ENCODE results near the gene PPFIBP2.
"Not testable (repeated sequence)": the region's sequence is repeated elsewhere in the genome, so short reads cannot be mapped to it uniquely, and the experiment has no call there.

PPFIBP2 gene

DNA sequence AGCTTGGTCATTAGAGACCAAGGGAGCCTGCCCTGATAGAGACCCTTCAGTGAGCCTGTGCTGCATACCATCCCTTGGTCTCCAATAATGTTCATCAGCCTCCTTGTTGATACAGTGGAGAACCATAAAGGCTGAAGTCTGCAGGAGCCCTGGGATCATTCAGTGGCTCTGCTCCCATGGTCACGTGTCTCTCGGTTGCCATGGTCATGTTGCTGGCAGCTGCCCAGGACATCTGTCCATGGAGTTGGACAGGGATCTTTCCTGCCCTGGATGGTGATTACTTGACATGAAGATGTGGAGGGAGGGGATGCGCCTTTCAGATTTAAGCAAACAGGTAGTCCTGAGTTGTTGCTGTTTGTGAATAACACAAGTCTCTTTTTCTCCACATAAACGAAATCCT lies 121.3 kb downstream of the PPFIBP2 start:
- DNase-seq (ENCODE audit: low read depth, low spot score) = no peak

DNA sequence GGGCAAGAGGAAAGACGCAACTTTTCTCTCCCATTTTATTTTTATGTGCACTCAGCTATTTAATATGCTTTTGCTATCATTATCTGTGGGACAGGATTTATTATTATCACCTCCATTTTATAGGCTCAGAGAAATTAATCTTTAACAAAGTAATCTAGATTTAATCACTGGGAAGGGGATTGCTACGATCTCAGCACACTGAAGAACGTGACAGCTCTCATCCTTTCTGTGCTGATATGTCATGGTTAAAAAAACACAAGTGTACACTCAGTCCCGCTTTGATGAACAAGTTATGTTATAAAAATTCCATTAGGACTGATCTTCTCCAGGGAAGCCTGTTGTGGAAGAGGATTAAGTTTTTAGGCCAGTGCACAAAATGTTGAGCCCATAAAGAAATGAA lies 121.9 kb downstream of the PPFIBP2 start:
- DNase-seq (ENCODE audit: low read depth, low spot score) = no peak

DNA sequence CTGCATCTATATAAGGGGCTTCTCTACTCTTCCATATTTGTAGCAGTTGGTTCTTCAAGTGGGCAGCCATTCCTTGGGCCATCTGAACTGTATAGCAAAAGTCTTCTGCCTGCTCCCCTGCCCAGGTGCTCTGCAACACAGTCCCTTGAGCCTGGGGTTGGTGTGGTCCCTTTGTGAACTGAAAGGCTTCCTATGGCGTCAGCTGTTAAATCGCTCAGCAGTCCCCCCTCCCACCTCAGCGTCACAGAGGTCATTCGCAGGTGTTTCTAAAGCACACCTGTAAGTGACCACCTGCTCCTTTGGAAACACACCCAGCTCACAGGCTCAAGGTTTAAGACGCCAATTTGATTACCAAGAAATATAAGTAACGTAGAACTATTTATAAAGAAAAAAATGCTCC lies 122.6 kb downstream of the PPFIBP2 start:
- DNase-seq (ENCODE audit: low read depth, low spot score) = no peak

DNA sequence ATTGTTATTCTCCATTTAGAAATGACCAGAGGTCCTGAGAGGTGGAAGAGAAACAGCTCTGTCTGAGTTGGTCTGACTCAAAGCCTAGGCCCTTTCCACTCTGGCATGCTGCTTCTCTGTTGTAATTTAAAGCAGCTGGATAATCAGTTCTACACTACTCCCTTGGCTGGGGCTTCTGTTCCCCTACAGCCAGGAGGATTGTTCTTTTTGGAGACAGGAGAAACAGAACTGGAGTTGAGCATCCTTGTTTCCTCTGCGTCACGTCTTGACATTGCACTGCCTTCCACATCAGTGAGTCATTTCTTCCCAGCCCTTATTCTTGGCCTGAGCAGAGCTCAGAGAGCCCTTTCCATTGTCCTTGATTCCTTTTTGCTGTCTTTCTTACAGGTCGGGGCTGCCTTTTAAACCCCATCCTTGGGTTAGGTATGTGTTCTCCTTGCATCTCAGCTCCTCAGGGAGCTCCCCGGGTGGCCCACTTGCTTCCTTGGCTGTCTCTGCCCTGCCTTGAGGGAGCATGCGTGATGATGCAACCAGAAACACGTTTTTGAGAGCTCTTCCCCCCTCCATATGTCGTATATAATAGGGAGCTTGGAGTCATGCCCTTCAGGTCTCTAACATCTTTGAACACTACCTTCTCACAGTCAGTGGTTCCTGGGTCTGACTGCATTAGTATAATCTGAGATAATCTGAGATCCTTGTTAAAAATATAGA lies 123.8 kb downstream of the PPFIBP2 start:
- no peak for DNase-seq (ENCODE audit: low read depth, low spot score)

DNA sequence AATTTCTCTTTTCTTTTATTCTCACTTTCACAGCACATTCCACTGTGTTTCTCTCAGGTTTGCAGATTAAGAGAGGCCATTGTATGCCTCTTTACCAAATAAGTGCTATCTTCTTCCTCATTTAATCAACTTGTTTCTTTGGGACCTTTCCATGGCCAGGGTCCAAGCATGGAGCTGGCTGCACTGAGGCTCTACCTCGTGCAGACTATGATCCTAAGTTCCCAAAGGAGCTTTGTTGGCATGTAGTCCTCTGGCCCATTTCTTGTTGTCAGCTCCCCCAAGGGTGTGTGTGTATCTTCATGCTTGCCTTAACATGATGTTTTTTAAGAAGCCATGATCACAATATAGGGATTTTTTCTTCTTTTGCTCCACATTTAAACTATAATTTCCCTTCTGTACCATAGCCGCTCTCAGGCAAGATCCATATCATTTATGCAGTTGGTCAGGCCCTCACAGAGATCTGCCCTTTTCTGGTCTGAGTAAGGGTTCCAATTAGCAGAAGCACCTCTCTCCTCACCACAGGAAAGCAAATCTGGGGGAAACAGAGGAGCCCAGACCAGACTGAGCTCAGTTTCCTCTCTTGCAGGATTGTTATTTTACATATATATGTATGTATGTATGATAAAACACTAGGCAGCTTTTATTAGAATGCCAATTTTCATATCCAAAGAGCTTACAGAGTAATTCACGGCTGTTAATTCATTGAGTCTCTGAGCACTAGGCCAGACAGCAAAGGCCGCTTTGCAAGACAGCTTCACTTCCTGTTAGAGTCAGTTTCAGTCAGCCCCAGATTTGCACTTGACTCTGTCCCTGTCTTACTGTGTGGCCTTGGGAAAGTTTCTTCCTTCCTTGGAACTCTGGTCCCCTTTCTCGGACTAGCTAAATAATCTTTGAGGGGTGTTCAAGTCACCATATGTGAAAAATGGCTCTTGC lies 125.2 kb downstream of the PPFIBP2 start:
- no peak for DNase-seq (ENCODE audit: low read depth, low spot score)

DNA sequence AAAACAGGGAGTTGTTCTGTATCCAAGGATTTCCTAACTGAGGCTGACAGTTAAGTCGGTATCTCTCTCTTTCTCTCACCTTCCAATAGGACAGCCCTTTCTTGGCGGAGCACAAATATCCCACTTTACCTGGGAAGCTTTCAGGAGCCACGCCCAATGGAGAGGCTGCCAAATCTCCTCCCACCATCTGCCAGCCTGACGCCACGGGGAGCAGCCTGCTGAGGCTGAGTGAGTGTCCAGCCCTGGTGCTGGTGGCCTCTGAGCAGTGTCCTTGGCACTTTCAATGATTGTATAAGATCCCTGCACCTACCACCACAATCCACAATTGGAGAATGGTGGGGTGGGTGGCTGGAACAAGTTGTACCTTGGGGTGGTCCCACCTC lies 125.8 kb downstream of the PPFIBP2 start:
- DNase-seq (ENCODE audit: low read depth, low spot score) = no peak

DNA sequence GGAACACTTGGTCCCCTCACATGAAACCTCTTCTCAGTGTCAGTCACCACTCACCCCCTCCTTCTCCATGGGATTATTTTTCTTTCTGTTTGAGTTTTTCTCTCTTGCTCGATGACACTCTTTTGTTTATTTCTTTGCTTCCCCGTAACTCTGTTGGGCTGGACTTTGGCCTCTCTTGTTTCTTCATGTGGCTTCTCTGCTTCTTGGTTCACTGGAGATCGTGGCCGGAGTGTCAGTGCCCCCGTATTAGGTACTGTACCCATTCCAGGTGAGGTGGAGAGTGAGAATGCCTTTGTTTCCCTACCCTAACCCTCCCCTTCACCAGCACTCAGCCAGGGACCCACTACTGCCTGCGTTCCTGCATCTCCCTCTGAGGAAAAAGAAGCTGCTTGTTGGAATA lies 127.0 kb downstream of the PPFIBP2 start:
- DNase-seq (ENCODE audit: low read depth, low spot score) = no peak

DNA sequence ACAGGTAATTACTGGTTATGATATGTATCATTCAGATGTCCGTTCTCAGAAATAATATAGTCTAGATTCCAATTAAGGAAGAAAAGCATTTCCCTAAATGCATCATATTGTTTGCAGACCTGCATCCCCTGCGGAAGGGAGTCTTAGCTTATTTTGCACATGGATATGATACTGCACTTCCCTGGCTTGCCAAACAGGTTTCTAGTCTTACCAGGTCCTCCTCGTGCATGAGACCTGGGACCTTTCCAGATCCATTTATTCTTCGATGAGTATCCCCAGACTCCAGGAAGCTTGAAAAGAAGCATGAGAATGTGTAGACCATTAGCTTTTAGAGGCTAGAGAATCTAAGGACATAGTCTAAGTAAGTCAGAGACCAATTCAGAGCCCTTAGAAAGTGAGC lies 128.9 kb downstream of the PPFIBP2 start:
- DNase-seq (ENCODE audit: low read depth, low spot score) = no peak

DNA sequence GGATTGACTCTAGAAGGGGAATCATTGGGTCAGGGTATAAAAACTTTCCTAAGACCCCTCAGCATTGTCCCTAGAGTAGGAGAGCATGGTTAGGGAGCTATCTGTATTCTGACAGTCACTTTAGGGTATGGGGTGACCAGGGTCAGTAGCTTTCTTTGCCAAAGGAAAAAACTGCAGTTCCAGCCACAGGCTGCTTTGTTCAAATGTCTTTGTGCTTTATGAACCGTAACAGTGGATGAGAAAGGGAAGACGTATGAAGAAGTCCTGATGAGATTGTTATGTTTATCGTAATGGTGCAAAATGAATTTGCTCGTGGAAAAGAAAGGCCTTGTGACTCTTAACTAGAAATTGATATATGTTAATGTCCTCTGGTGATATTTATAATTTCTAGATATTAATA lies 129.5 kb downstream of the PPFIBP2 start:
- DNase-seq (ENCODE audit: low read depth, low spot score) = no peak

DNA sequence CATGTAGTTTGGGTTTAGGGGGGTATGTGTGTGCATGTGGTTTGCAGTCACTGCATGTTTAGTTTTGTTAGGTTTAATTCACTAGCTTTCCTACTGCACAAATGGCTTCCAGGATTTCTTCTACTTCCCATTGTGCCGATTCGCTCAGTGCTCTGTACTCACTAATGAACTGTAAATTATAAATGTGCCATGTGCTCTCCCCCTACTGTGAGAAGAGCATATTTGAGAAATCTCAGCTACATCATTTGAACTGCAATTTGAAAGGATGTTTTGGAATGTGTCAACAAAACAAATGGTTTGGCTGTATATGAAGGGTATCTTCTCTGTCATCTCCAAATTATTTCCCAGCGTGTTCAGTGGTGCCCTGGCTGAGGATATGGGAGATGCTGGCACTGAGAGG lies 131.4 kb downstream of the PPFIBP2 start:
- no peak for DNase-seq (ENCODE audit: low read depth, low spot score)

DNA sequence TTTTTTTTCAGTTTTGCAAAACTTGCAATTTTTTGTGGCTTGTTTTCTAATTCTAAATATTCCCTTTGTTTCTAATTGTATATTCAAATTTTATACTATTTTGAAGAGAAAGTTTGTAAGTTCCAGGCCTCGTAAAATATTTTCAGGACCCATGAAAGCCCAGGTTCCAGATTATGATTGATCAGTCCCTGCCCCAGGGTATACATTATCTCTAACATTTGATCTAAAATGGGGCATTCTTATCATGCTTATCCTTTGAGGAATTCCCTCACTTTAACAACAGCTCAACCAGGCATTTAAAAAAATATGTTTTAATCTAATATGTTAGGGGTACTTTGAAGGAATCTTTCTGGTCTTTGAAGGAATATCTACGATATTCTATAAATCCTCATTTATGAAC lies 133.1 kb downstream of the PPFIBP2 start:
- DNase-seq (ENCODE audit: low read depth, low spot score) = no peak

DNA sequence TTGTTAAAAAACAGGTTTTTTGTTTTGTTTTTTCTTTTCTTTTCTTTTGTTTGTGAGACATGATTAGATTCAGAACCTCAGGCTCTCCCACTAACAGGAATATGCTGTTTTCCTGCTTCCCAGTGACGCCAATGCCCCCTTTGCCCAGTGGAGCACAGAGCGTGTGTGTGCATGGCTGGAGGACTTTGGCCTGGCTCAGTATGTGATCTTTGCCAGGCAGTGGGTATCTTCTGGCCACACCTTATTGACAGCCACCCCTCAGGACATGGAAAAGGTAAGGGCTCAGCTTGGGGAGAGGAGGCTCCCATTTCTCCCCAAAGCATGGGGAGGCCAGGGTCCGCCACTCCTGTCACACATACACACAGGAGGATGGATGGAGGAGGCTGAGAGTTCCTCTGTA lies 134.5 kb downstream of the PPFIBP2 start:
- DNase-seq (ENCODE audit: low read depth, low spot score) = no peak

DNA sequence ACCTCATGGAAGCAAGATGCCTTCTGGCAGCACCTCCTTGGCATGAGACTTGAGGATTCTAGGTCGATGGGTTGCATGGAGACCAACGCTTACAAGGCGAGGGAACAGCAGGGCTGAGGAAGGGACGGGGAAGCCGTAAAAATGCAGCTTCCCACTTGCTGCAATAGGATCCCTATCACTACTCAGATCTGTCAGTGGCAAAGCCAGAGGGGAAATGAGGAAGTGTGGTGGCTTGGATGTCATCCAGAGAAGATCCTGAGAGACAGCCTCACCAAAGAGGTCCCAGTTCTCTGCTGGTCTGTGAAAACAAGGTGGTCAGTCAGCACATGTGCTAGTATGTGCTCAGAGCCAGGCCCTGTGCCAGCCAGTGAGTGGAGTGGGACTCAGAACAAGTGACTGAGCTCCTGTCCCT lies 137.3 kb downstream of the PPFIBP2 start:
- DNase-seq (ENCODE audit: low read depth, low spot score) = no peak

DNA sequence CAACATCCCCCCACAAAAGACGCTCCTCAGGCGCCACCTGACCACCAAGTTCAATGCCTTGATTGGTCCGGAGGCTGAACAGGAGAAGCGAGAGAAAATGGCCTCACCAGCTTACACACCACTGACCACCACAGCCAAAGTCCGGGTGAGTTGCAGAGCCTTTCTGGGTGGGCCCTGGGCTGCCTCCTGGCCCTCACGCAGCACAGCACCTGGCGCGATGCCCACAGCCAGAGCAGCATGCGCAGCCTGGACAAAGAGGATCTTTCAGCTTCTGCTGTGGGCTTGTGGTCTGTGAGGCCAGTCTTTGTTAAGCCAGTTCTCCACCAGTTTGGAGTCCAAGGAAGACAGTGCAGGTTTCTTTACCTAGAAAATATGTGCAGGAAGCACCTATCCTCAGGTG lies 137.9 kb downstream of the PPFIBP2 start:
- DNase-seq (ENCODE audit: low read depth, low spot score) = no peak

DNA sequence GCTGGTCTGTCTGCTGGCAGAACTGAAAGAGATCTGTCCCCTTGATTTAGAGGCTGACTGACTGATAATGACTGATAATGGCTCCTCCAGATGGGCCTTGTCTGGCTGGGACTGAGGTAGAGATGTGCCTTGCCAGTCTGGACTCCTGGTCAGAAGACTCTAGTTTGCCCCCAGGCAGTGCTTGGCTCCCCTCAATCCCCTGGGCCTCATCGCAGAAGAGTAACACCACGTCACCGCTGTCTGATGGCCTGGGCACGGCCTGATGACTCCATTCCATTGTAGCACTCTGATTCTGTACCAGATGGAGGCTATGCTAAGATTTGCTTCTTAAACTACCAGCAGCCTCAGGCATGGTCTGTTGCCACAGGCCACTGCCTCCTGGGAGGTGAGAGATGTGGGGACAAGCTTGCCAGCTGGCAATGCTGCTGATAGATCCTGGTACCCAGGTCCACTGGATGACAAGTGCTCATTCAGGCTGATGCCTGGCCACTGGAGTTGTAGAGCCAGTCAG lies 140.5 kb downstream of the PPFIBP2 start:
- no peak for DNase-seq (ENCODE audit: low read depth, low spot score)

DNA sequence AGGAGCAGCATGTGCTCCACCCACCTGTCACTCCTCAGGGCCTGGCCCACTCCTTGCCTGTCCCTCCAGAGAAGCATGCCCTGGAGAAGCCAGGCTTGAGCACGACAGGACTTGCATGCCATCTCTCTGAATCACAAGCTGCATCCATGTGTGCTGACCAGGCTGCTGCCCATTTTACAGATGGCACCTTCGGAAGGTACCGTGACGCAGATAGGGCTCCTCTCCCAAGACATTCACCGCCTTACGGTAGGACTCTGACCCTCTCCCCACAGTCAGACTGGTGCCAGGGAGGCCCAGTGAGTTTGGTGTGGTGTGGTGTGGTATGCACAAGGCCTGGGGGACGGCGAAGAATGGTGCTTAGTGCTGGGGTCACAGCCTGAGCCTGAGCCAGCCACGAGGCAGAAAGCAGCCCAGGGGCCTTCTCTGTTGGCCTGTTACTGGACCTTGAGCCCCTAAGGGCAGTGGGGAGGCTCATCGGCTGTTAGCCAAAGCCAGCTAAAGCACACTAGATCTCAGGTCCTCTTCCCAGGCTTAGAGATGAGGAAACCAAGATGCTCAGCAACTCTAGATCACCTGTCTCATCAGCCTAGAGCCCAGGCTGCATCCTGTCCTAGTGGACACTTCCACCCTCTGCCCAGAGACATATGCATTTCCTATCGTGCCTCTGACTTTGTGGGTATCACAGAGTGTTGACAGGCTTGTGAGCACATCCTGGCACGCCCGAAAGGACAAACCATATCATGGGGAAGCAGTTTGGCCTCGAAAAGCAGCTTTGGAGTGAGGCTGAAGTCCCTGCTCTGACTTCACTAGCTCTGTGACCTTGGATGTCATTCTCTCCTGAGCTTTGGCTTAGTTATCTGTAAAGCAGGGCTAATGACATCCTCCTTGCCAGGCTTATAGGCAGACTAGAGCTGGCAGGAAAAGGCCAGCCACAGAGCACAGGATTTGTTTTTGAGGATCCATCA lies 141.7 kb downstream of the PPFIBP2 start:
- no peak for DNase-seq (ENCODE audit: low read depth, low spot score)

DNA sequence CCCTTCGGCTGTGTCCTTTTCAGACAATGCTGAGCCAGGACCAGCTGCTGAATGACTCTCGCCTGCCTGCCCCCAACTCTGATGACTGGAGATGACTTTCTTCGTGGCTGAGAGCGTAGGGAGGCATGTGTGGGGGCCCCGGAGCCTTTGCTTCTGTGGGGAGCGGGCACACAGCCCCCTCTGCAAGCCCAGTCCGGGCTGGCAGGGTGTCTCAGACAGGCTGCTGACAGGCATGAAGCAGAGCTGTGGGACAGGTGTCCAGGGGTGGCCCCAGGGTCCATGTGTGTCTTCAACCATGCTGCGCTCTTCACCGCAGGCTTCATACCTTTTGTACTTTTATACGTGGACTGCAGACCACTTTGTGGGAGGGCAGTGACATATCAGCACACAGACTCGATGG lies 142.9 kb downstream of the PPFIBP2 start:
- no peak for DNase-seq (ENCODE audit: low read depth, low spot score)

DNA sequence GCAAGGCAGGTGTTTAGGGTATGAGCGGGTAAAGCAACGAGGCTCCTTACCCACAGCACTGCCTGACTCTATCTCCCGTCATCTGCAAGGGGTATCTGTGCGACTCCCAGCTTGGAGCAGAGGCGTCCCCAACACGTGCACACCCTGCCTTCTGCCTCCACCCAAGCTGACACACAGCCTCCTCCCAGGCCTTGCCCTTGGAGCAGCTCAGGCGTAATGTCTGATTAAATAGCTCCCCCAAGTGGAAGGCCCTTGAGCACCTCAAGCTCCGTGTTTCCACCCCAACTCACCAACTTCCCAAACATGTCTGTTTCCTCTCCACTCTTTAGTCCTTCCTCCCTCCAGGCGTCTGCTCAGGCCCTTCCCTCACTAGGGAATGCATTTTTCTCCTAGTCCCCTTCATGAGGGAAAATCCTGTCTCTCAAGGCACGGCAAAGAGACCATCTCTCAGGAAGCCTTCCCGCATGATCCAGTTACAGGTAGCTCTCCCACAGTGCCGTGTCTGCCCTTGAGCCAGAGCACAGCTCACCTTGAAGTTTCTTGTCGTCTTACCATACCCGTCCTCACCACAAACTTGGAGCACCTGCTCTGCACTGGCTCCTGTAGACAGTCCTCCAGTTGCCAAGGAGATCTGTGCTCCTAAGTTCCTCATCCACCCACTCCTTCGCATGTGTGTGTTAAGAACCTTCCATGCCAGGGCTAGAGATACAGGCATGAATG lies 143.7 kb downstream of the PPFIBP2 start:
- DNase-seq (ENCODE audit: low read depth, low spot score) = no peak

DNA sequence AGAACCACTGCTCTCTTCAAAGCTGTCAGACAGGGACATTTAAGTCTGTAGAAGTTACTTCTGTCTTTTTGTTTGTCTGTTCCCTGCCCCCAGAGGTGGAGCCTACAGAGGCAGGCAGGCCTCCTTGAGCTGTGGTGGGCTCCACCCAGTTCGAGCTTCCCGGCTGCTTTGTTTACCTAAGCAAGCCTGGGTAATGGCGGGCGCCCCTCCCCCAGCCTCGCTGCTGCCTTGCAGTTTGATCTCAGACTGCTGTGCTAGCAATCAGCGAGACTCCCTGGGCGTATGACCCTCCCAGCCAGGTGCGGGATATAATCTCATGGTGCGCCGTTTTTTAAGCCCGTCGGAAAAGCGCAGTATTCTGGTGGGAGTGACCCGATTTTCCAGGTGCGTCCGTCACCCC lies 149.7 kb downstream of the PPFIBP2 start:
- not testable (repeated sequence) for DNase-seq (ENCODE audit: low read depth, low spot score)

DNA sequence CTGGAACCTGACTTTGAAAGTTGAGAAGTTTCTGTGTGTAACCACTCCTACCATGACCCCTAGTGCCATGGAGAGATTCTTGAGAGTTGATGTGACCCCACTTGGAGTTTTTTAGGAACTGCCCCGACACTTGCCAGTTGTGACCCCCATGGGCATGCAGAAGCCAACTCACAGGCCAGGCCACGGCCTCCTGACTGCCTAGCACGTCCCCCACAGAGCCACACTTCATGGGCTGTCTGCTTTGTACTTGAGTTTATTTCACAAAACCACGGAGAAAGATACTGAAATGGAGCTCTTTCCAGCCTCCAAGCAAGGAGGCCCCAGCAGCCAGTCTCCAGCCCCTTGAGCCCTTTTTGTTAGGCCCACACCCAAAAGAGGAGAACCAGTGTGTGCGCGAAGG lies 151.1 kb downstream of the PPFIBP2 start:
- DNase-seq (ENCODE audit: low read depth, low spot score) = no peak
